Activated T-helper 17 cell treated with anti-CD3 and anti-CD28 coated beads, Interleukin-2, amount 50 U/mL, for 72 hours (primary cell): ENCODE data around the gene CPAMD8. TPM values are rescaled to one million over a fixed set of nuclear protein-coding genes. Genes with fewer than 3 reads are reported as not detected.

Source experiments
- ATAC-seq: fragments of 150-1000 bp; cut with Tn5 transposase; replicated peaks from 2 replicates; pipeline ENCODE4 v1.10.0; 2021; ENCODE audit warnings: mild to moderate bottlenecking, moderate library complexity
- H3K27ac Mint-ChIP-seq: one replicate; pipeline ENCODE4 v1.8.0; 2022; ENCODE audit warnings: mixed read lengths
- H3K27me3 Mint-ChIP-seq: one replicate; pipeline ENCODE4 v1.8.0; 2022; ENCODE audit warnings: mixed read lengths
- H3K36me3 Mint-ChIP-seq: one replicate; pipeline ENCODE4 v1.8.0; 2022; ENCODE audit warnings: low read depth, mild to moderate bottlenecking, mixed read lengths
- H3K4me1 Mint-ChIP-seq: one replicate; pipeline ENCODE4 v1.8.0; 2022; ENCODE audit warnings: mixed read lengths
- H3K4me3 Mint-ChIP-seq: one replicate; pipeline ENCODE4 v1.8.0; 2022; ENCODE audit warnings: mild to moderate bottlenecking, mixed read lengths
- H3K9me3 Mint-ChIP-seq: one replicate; pipeline ENCODE4 v1.8.0; 2022; ENCODE audit warnings: mixed read lengths
- total RNA-seq, 2 donors: library from RNA; stranded (reverse); gene quantifications; one replicate each; pipeline ENCODE4 v1.2.3, GENCODE V29; 2022

CPAMD8 gene
- total RNA-seq, 2 donors from 2014 or later: 0.11 to 6.5 TPM

- H3K4me1 Mint-ChIP-seq: no peaks in the 10 kb centered on the region
- no peak overlapping the region for H3K4me3 Mint-ChIP-seq
- peaks cover 100% of the 10 kb centered on the region for H3K36me3 Mint-ChIP-seq
- no peak for ATAC-seq
- no peaks in the 10 kb centered on the region for H3K9me3 Mint-ChIP-seq
- no peak overlapping the region for H3K27ac Mint-ChIP-seq
- H3K27me3 Mint-ChIP-seq: no peaks in the 10 kb centered on the region
These were observed 179.7 kb downstream of the CPAMD8 start for GRCh38 chr19:16846901-16847300.

Other genes with a start within 250 kb of the CPAMD8 start
- gene SIN3B, start 197.4 kb downstream of the CPAMD8 start, total RNA-seq: 10 to 100 TPM; 36.2 to 41.1 TPM
- not detected for gene F2RL3, start 137.8 kb downstream of the CPAMD8 start, total RNA-seq
- 10 to 100 TPM; 26.0 to 35.2 TPM for gene HAUS8, start 48.6 kb upstream of the CPAMD8 start, total RNA-seq
- gene MYO9B, start 49.0 kb upstream of the CPAMD8 start, total RNA-seq: 100 to 1,000 TPM; 149 to 152 TPM
- 10 to 100 TPM; 27.8 to 30.6 TPM for gene USE1, start 188.5 kb upstream of the CPAMD8 start, total RNA-seq
- 10 to 100 TPM; 14.1 to 17.6 TPM for gene OCEL1, start 199.4 kb upstream of the CPAMD8 start, total RNA-seq
- gene NR2F6, start 219.1 kb upstream of the CPAMD8 start, total RNA-seq: 1 to 10 TPM; 6.8 to 9.2 TPM
- under 1 TPM; 0.26 to 0.48 TPM for gene USHBP1, start 237.9 kb upstream of the CPAMD8 start, total RNA-seq
- gene BABAM1, start 240.6 kb upstream of the CPAMD8 start, total RNA-seq: 100 to 1,000 TPM in 1 of 2 donors, 10 to 100 TPM in 1; 73.4 to 115 TPM